ENCODE data around the gene TMEM95.

The TMEM95 gene

DNA sequence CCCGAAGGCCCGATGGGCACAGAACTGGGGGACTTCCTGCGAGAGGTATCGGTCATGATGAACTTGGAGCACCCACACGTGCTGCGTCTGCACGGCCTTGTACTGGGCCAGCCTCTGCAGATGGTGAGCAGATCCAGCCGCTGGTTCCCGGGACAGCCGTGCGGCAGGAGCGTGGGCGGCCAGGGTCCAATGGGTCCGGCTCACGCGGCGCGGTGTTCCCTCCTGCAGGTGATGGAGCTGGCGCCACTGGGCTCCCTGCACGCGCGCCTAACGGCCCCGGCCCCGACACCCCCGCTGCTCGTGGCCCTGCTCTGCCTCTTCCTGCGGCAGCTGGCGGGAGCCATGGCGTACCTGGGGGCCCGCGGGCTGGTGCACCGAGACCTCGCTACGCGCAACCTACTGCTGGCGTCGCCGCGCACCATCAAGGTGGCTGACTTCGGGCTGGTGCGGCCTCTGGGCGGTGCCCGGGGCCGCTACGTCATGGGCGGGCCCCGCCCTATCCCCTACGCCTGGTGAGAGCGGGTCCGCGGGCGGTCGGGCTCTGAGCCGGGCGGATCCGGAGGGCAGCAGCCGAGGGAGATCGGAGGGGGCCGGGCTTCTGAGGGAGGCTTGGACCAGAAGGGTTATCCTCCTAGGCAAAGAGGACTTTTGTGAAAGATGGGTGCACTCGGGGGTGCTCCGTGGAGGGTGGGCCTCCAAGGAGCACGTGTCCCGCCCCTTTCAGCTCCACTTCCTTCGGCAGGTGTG is 29.0 kb downstream of the TMEM95 start:
- TF ChIP-seq TAF1 (IDR thresholded peaks at IDR 0.05; ENCODE audit: low read depth) = no peak
- TF ChIP-seq YY1 (IDR thresholded peaks at IDR 0.05; ENCODE audit: low read depth) = no peak

DNA sequence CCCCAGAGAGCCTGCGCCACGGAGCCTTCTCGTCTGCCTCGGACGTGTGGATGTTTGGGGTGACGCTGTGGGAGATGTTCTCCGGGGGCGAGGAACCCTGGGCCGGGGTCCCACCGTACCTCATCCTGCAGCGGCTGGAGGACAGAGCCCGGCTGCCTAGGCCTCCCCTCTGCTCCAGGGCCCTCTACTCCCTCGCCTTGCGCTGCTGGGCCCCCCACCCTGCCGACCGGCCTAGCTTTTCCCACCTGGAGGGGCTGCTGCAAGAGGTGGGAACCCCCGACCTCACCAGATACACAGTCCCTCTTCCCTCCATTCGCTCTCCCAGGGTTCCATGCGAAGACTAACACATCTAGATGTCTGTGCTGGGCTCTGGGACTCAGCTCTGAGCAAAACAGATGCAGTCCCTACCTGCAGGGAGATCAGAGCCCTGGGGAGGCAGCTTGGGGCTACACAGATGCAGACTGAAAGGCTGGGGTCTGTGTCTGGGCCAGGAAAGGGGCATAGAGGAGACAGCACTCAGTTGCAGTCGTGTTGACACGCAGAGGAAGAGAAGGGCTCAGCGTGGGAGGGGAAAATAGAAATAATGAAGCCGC is 29.6 kb downstream of the TMEM95 start:
- TF ChIP-seq NFIC (IDR thresholded peaks at IDR 0.05) = no peak
- no peak for TF ChIP-seq CREB1 (IDR thresholded peaks at IDR 0.05; ENCODE audit: low read depth)
- TF ChIP-seq, protein P1, sequence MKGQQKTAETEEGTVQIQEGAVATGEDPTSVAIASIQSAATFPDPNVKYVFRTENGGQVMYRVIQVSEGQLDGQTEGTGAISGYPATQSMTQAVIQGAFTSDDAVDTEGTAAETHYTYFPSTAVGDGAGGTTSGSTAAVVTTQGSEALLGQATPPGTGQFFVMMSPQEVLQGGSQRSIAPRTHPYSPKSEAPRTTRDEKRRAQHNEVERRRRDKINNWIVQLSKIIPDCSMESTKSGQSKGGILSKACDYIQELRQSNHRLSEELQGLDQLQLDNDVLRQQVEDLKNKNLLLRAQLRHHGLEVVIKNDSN (IDR thresholded peaks at IDR 0.05) = no peak
- no peak for TF ChIP-seq CEBPB (IDR thresholded peaks at IDR 0.05)
- TF ChIP-seq FOXM1 (IDR thresholded peaks at IDR 0.05; ENCODE audit: borderline replicate concordance, low read depth) = no peak
- TF ChIP-seq, protein P2, sequence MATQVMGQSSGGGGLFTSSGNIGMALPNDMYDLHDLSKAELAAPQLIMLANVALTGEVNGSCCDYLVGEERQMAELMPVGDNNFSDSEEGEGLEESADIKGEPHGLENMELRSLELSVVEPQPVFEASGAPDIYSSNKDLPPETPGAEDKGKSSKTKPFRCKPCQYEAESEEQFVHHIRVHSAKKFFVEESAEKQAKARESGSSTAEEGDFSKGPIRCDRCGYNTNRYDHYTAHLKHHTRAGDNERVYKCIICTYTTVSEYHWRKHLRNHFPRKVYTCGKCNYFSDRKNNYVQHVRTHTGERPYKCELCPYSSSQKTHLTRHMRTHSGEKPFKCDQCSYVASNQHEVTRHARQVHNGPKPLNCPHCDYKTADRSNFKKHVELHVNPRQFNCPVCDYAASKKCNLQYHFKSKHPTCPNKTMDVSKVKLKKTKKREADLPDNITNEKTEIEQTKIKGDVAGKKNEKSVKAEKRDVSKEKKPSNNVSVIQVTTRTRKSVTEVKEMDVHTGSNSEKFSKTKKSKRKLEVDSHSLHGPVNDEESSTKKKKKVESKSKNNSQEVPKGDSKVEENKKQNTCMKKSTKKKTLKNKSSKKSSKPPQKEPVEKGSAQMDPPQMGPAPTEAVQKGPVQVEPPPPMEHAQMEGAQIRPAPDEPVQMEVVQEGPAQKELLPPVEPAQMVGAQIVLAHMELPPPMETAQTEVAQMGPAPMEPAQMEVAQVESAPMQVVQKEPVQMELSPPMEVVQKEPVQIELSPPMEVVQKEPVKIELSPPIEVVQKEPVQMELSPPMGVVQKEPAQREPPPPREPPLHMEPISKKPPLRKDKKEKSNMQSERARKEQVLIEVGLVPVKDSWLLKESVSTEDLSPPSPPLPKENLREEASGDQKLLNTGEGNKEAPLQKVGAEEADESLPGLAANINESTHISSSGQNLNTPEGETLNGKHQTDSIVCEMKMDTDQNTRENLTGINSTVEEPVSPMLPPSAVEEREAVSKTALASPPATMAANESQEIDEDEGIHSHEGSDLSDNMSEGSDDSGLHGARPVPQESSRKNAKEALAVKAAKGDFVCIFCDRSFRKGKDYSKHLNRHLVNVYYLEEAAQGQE (IDR thresholded peaks at IDR 0.05; ENCODE audit: low read depth) = no peak
- no peak for TF ChIP-seq TEAD4 (IDR thresholded peaks at IDR 0.05)
- TF ChIP-seq RAD21 (IDR thresholded peaks at IDR 0.05; ENCODE audit: low read depth) = no peak
- no peak for TF ChIP-seq TCF12 (IDR thresholded peaks at IDR 0.05; ENCODE audit: low read depth)
- TF ChIP-seq EGR1 (IDR thresholded peaks at IDR 0.05) = no peak
- TF ChIP-seq, protein P3, sequence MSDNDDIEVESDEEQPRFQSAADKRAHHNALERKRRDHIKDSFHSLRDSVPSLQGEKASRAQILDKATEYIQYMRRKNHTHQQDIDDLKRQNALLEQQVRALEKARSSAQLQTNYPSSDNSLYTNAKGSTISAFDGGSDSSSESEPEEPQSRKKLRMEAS (IDR thresholded peaks at IDR 0.05) = no peak
- TF ChIP-seq YY1 (IDR thresholded peaks at IDR 0.05; ENCODE audit: low read depth) = no peak
- TF ChIP-seq EP300 (IDR thresholded peaks at IDR 0.05; ENCODE audit: borderline replicate concordance) = no peak
- no peak for TF ChIP-seq TAF1 (IDR thresholded peaks at IDR 0.05; ENCODE audit: low read depth)
- no peak for TF ChIP-seq ZBTB7A (IDR thresholded peaks at IDR 0.05; ENCODE audit: low read depth)

DNA sequence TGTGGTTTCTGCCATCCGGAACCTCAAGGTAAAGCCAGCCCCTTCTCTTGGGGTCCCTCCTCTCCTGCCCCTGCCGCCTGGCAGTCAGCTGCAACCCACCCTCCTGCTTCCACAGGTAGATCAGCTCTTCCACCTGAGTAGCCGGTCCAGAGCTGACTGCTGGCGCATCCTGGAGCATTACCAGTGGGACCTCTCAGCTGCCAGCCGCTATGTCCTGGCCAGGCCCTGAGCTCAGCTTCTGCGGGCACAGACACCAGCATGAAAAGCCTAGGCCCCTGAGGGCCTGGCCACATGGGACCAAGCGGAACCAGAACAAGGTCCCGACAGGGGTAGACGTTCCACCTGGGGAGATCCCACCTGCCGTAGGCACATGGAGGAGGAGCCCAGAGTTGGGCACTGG is 33.9 kb downstream of the TMEM95 start:
- TF ChIP-seq, protein P3 (IDR thresholded peaks at IDR 0.05) = no peak
- TF ChIP-seq TEAD4 (IDR thresholded peaks at IDR 0.05) = no peak
- no peak for TF ChIP-seq CEBPB (IDR thresholded peaks at IDR 0.05)
- TF ChIP-seq EGR1 (IDR thresholded peaks at IDR 0.05) = no peak
- TF ChIP-seq YY1 (IDR thresholded peaks at IDR 0.05; ENCODE audit: low read depth) = no peak
- TF ChIP-seq FOXM1 (IDR thresholded peaks at IDR 0.05; ENCODE audit: borderline replicate concordance, low read depth) = no peak
- no peak for TF ChIP-seq CREB1 (IDR thresholded peaks at IDR 0.05; ENCODE audit: low read depth)
- TF ChIP-seq, protein P2 (IDR thresholded peaks at IDR 0.05; ENCODE audit: low read depth) = no peak
- TF ChIP-seq, protein P1 (IDR thresholded peaks at IDR 0.05) = no peak
- TF ChIP-seq RAD21 (IDR thresholded peaks at IDR 0.05; ENCODE audit: low read depth) = no peak
- no peak for TF ChIP-seq NFIC (IDR thresholded peaks at IDR 0.05)
- no peak for TF ChIP-seq TAF1 (IDR thresholded peaks at IDR 0.05; ENCODE audit: low read depth)
- no peak for TF ChIP-seq EP300 (IDR thresholded peaks at IDR 0.05; ENCODE audit: borderline replicate concordance)

DNA sequence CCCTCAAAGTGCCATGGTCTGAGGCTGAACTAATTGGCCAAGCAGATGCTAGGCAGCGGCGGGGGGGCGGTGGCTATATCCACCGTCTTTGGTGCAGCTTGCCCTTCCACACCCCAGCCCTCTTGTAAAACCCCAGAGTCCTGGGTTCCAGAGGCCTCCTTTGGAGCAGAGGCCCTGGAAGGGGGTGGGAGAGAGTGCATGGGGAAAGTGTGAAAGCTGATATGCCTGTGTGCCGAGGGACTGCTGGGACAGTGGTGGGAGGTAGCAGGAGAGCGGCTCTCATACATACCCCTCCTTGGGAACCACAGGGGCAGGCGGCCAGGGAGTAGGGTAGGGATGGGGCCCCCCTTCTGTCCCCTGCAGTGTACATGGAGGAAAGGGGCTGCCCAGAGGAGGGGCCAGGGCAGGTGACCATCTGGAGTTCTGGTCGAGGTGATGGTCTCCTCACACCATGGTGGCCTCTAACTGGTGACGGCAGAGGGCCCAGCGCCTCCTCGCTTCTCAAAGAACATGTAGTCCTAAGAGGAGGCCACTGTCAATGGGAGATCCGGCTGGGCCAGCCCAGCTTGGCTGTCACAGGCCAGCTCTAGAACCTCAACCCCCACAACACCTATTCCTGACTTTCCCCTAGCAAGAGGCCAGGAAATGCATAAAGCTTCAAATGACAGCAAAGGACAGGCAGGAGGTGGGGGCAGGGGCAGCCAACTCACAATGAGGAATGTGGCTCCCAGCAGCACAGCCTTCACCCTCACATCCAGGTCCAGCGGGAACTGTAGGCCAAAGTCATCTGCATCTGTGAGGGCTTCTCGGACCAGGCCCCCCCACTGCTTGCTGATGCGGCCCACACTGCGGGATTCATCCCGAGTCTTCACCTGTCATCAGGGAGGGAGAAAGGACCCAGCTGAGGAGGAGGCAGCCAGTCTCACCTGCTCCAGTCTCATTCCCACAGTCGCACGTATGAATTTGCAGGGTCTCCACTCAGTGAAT is 35.3 kb downstream of the TMEM95 start:
- TF ChIP-seq EGR1 (IDR thresholded peaks at IDR 0.05) (no peak), CEBPB (IDR thresholded peaks at IDR 0.05) (no peak), TCF12 (IDR thresholded peaks at IDR 0.05; ENCODE audit: low read depth) (no peak), ZBTB7A (IDR thresholded peaks at IDR 0.05; ENCODE audit: low read depth) (no peak), RAD21 (IDR thresholded peaks at IDR 0.05; ENCODE audit: low read depth) (no peak), EP300 (IDR thresholded peaks at IDR 0.05; ENCODE audit: borderline replicate concordance) (no peak), TEAD4 (IDR thresholded peaks at IDR 0.05) (no peak), FOXM1 (IDR thresholded peaks at IDR 0.05; ENCODE audit: borderline replicate concordance, low read depth) (no peak), YY1 (IDR thresholded peaks at IDR 0.05; ENCODE audit: low read depth) (no peak), CREB1 (IDR thresholded peaks at IDR 0.05; ENCODE audit: low read depth) (no peak), NFIC (IDR thresholded peaks at IDR 0.05) (no peak), TAF1 (IDR thresholded peaks at IDR 0.05; ENCODE audit: low read depth) (no peak)
- TF ChIP-seq, protein P3 (IDR thresholded peaks at IDR 0.05) = no peak
- TF ChIP-seq, protein P1 (IDR thresholded peaks at IDR 0.05) = no peak
- TF ChIP-seq, protein P2 (IDR thresholded peaks at IDR 0.05; ENCODE audit: low read depth) = no peak
